Stimulated activated naive CD8-positive, alpha-beta T cell treated with anti-CD3 and anti-CD28 coated beads, Interleukin-15, amount 100 ng/mL, for 72 hours (primary cell): ENCODE measurements around the gene CNNM4.

Experiments
- ATAC-seq: fragments of 150-1000 bp; cut with Tn5 transposase; 2 replicates; pipeline ENCODE4 v1.10.0; 2021; ENCODE audit warnings: mild to moderate bottlenecking, moderate library complexity
- DNase-seq, 2 donors: peaks; one replicate each; pipeline ENCODE4 v3.0.0; 2021 to 2022
- H3K27ac Mint-ChIP-seq, 2 donors: one replicate each; pipeline ENCODE4 v1.8.0; 2022; ENCODE audit warnings: mild to moderate bottlenecking in 2 of 2, mixed read lengths in 2 of 2, moderate library complexity in 2 of 2
- H3K27me3 Mint-ChIP-seq: one replicate; pipeline ENCODE4 v1.8.0; 2022; ENCODE audit warnings: mixed read lengths
- H3K4me1 Mint-ChIP-seq: one replicate; pipeline ENCODE4 v1.8.0; 2022; ENCODE audit warnings: mild to moderate bottlenecking, mixed read lengths
- H3K4me3 Mint-ChIP-seq, 2 donors: one replicate each; pipeline ENCODE4 v1.8.0; 2022; ENCODE audit warnings: mild to moderate bottlenecking in 2 of 2, mixed read lengths in 2 of 2, moderate library complexity in 1 of 2
- H3K9me3 Mint-ChIP-seq, 2 donors: one replicate each; pipeline ENCODE4 v1.8.0; 2022; ENCODE audit warnings: mixed read lengths in 2 of 2

The CNNM4 gene

DNA sequence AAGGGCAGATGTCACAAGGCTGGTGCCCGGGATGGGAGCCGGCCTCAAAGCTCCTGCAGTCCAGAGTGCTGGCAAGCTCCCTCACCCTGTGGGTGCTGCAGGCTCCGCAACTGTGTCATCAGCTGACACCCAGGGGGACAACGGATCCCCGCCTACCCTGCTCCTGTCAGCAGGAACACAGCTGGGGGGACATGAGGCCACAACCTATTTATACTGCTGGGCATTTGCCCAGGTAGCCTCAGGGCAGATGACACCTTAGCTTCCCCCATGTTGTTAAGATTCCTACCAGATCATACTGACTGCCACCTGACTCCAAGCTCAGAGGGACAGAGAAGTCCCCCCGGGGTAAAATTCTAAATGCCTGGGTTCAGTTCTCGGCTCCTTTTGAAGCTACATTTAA is 81.9 kb downstream of the CNNM4 start:
- Mint-ChIP-seq H3K4me3 (no peak overlapping the region), H3K9me3 (no peaks in the 10 kb centered on the region), H3K4me1 (peaks cover 26% of the 10 kb centered on the region), H3K27me3 (no peaks in the 10 kb centered on the region), H3K27ac (peak overlapping the region in 1 of 2 donors; percentile 72)
- no peak for ATAC-seq
- DNase-seq, result no peak

DNA sequence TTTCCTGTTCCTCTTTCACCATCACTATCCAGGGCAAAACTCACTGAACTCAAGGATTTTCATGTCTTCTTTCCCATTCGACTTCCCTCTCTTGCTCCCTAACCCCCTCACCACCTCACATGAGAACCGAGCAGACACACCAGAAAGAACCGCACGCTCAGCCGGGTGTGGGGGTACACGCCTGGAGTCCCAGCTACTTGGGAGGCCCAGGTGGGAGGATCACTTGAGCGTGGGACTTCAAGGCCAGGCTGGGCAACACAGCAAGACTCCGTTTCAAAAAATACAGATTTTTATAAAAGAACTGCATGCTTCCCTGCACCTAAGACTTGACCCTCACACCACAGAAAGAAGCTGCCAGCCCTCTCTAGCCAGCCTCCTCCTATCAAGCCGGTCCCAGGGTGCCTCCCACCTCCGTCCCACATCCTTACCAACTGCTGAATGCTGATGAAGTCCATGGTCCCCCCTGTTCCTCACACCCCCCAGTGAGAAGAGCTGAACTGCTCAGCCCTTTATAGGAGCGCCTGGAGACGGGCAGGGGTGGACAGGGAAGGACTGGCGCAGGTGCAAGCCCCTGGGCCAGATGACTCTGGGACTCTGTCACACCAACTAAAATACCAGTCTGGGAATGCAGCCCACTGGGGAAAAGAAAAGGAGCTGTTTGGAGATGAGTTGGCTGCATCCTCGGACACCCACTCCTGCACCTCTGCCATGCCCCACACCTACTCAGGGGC is 83.0 kb downstream of the CNNM4 start, which contains the start of gene ANKRD23:
Gene ANKRD23, minus strand, starts transcription at position 484 of the 731 bp plus-strand sequence. Its CDS starts 29 bp downstream, at position 455.
- no peak for ATAC-seq
- no peak for DNase-seq
- Mint-ChIP-seq H3K27ac (peak within 1 kb of the TSS in 1 of 2 donors; percentile 50), H3K4me3 (no peak within 1 kb of the TSS), H3K4me1 (peaks cover 25% of the 10 kb centered on the region), H3K27me3 (no peaks in the 10 kb centered on the region), H3K9me3 (no peaks in the 10 kb centered on the region)

- Mint-ChIP-seq H3K9me3 (no peaks in the 10 kb centered on the region), H3K4me1 (peaks cover 18% of the 10 kb centered on the region), H3K27ac (peak overlapping the region in 1 of 2 donors; percentile 50), H3K27me3 (no peaks in the 10 kb centered on the region), H3K4me3 (no peak overlapping the region)
- no peak for ATAC-seq
- no peak for DNase-seq
Measured at GRCh38 chr2:96844405-96844808, 83.7 kb downstream of the CNNM4 start.

- Mint-ChIP-seq H3K27me3 (no peaks in the 10 kb centered on the region), H3K27ac (no peak overlapping the region), H3K9me3 (no peaks in the 10 kb centered on the region), H3K4me3 (no peak overlapping the region), H3K4me1 (no peaks in the 10 kb centered on the region)
- ATAC-seq (no peak), DNase-seq (no peak)
Measured at GRCh38 chr2:96846825-96847224, 86.1 kb downstream of the CNNM4 start.

DNA sequence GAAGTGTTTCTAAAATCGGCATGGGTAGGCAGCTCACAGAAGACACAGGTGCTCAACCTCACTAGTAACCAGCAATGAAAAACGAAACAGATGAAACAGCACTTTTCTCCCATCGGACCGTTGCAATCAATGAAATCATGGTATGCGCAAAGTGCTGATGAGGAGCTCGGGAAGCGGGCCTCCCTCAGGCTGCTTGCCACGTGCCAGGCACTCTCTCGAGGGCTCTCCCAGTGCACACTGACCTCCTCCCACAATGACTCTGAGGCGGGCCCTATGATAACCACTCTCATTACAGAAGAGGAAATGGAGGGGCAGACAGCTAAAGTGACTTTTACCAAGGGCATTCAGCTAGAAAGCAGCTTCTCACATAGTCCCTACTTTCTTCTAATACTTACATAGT is 86.9 kb downstream of the CNNM4 start:
- no peaks in the 10 kb centered on the region for H3K4me1 Mint-ChIP-seq
- H3K27me3 Mint-ChIP-seq, result no peaks in the 10 kb centered on the region
- H3K9me3 Mint-ChIP-seq, result no peaks in the 10 kb centered on the region
- H3K27ac Mint-ChIP-seq, result peak overlapping the region in 1 of 2 donors; percentile 27
- no peak for ATAC-seq
- no peak for DNase-seq
- H3K4me3 Mint-ChIP-seq, result no peak overlapping the region

GRCh38 chr2:96848264-96848663 is 87.6 kb downstream of the CNNM4 start:
- H3K9me3 Mint-ChIP-seq, result no peaks in the 10 kb centered on the region
- DNase-seq, result no peak
- H3K4me3 Mint-ChIP-seq, result no peak overlapping the region
- no peak overlapping the region for H3K27ac Mint-ChIP-seq
- ATAC-seq, result no peak
- H3K4me1 Mint-ChIP-seq, result no peaks in the 10 kb centered on the region
- H3K27me3 Mint-ChIP-seq, result no peaks in the 10 kb centered on the region

DNA sequence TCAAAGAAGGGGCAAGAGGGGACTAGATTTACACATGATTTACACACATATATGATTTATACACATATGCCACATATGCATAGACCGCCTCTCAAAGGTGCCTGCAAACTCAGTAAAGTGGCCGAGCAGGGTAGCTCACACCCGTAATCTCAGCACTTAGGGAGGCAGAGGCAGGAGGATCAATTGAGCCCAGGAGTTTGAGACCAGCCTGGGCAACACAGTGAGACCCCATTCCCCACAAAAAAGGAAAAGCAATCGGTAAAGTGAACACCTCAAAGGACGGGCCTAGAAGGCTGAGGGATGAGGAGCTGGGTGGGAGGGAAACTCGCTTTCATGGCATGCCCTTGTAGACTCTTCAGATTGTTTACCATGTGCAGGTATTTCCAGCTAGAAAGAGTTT is 92.0 kb downstream of the CNNM4 start:
- H3K27ac Mint-ChIP-seq, result peak overlapping the region in 1 of 2 donors; percentile 1
- H3K9me3 Mint-ChIP-seq, result no peaks in the 10 kb centered on the region
- DNase-seq, result no peak
- peaks cover 25% of the 10 kb centered on the region for H3K4me1 Mint-ChIP-seq
- no peak overlapping the region for H3K4me3 Mint-ChIP-seq
- H3K27me3 Mint-ChIP-seq, result no peaks in the 10 kb centered on the region
- no peak for ATAC-seq

DNA sequence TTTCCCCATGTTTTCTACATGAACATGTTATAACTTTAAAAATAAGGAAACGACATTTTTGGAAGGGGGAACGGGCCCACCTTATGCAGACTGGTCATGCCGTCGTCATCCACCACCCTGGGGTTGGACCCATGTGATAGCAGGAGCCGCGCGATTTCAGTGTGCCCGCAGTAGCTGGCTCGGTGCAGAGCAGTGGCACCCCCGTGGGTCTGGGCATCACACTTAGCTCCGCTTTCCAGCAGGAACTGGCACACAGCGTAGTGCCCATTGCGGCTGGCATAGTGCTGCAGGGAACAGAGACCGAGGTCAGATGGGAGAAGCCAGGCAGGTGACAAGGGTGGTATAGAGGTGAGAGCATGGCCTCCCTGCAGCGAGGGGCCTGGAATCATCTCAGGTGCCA is 92.6 kb downstream of the CNNM4 start:
- H3K27ac Mint-ChIP-seq, result no peak overlapping the region
- ATAC-seq, result no peak
- no peaks in the 10 kb centered on the region for H3K27me3 Mint-ChIP-seq
- H3K4me3 Mint-ChIP-seq, result no peak overlapping the region
- no peaks in the 10 kb centered on the region for H3K9me3 Mint-ChIP-seq
- no peak for DNase-seq
- H3K4me1 Mint-ChIP-seq, result peaks cover 28% of the 10 kb centered on the region

DNA sequence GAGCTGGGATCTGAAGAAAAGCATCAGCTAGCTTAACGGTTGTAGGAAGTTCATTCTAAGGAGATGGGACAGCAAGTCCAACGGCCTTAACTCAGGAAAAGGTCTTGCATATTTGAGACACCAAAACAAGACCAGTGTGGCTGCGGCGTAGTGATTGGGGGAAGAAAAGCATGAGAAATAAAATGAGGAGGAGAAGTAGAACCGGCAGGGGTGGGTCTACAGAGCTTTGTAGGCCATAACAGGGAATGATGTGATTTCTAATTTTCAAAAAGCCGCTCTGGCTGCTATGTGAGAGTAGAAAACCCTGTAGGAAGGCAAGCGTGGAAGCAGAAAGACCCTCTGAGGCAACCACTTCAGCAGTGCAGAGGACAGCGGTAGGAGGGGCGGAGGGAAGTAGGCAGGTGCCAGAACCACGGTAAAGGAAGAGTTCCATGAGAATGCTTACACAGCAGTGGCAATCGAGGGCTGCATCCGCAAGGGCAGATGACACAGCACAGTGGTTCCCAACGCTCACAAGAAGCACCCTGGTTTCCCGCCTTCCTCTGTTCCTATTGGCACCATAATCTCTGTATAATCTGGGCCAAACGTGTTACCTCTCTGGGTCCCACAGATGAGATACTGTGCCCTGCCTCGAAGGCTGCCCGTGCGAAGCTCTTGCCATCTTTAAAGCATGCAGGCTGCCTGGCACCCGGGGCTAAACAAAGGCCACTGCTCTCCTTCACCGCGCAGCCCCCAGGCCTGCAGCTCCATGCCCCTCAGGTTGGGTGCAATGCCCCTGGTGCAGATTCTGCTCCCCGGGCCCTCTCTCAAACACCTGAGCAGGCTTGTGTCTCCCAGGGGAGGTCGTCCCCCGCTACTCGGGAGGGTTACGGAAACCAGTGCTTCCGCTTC is 96.3 kb downstream of the CNNM4 start:
- ATAC-seq (peak; percentile 1), DNase-seq (peak in 1 of 2 donors; percentile 44)
- Mint-ChIP-seq H3K27me3 (no peaks in the 10 kb centered on the region), H3K27ac (peak overlapping the region; percentile 54 to 60), H3K4me1 (peaks cover 56% of the 10 kb centered on the region), H3K9me3 (no peaks in the 10 kb centered on the region), H3K4me3 (peak overlapping the region; percentile 85 to 99)

- no peaks in the 10 kb centered on the region for H3K9me3 Mint-ChIP-seq
- DNase-seq (peak; percentile 99), ATAC-seq (peak; percentile 91)
- H3K27me3 Mint-ChIP-seq, result no peaks in the 10 kb centered on the region
- peak within 1 kb of the TSS; percentile 85 to 99 for H3K4me3 Mint-ChIP-seq
- peak within 1 kb of the TSS; percentile 91 to 98 for H3K27ac Mint-ChIP-seq
- H3K4me1 Mint-ChIP-seq, result peaks cover 56% of the 10 kb centered on the region
Measured at GRCh38 chr2:96857667-96858372, 97.1 kb downstream of the CNNM4 start, which contains the start of gene ANKRD39. Gene ANKRD39, minus strand, starts transcription at chr2:96858016. Its CDS starts 29 bp downstream, at chr2:96857987.

DNA sequence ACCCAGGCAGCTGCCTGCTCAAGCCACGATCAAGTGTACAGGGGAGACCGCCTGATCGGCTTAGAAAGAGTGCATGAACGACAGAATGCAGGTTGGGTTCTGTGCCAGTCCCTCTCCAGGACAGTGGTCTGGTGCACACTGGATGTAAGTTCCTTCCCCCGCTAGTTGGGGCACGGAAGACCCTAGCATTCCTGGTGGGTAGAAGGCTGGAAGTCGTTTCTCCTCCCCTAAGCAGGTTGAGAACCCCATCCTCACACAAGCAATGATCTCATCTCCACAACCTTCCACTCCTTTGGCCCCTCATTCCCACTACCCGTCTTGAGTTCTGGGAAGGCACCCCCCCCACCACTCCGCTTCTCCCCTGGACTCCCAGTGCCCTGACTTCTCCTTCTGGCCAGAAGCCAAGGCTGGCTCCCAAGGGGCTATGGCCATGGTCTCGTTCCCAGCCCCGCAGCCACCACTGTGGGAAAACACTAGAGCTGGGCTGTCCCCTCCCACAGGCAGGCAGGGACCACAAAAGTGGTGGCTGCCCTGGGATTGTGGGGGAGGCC is 98.5 kb downstream of the CNNM4 start:
- peaks cover 56% of the 10 kb centered on the region for H3K4me1 Mint-ChIP-seq
- ATAC-seq, result no peak
- no peak for DNase-seq
- peak overlapping the region; percentile 85 to 99 for H3K4me3 Mint-ChIP-seq
- no peaks in the 10 kb centered on the region for H3K9me3 Mint-ChIP-seq
- no peaks in the 10 kb centered on the region for H3K27me3 Mint-ChIP-seq
- peak overlapping the region in 1 of 2 donors; percentile 72 for H3K27ac Mint-ChIP-seq

GRCh38 chr2:96859681-96860064 is 99.0 kb downstream of the CNNM4 start:
- Mint-ChIP-seq H3K27me3 (no peaks in the 10 kb centered on the region), H3K4me1 (peaks cover 56% of the 10 kb centered on the region), H3K9me3 (no peaks in the 10 kb centered on the region), H3K4me3 (no peak overlapping the region), H3K27ac (peak overlapping the region in 1 of 2 donors; percentile 16)
- DNase-seq, result no peak
- ATAC-seq, result no peak

DNA sequence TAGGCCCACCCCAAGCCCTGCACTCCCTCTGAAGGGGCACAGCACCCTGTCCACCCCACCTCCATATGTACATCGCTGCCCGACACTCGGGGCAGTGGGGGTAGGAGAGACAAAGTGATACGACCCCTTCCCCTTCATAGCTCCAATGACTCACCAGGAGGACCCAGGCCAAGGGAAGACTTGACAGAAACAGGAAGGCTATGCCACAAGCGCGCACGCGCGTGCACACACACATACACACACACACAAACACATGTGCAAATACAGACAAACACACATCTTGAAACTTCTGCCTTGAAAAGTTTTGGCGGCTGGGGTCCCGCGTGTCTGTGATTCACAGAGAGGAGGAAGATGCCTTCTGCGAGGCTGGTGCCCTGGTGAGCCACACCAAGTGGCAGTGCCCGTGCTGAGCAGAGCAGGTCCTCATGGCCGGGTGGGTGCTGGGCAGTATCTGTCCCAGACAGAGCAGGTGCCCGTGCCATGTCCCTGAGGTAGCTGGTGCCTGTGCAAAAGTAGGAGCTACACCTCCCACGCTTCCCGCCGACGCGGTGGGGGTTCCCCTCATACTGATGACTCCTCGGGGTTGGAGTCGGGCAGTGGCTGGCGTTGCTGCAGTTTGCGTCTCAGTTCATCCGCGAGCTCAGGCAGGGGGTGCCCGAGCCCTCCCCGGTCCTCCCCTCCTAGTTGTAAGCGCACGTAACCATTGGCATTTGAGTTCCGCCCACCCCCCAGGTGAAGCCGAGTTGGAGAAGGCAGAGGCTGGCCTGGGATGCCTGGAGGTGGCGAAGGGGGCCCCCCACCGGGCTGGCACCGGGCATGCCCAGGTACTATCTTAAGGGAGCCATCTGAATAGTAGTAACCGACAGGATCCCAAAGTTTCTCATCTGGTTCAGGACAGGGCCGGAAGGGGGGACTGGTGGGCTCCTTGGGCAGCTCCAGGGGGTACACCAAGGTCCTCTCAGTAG is 99.6 kb downstream of the CNNM4 start:
- H3K4me1 Mint-ChIP-seq, result peaks cover 49% of the 10 kb centered on the region
- no peak for DNase-seq
- no peaks in the 10 kb centered on the region for H3K27me3 Mint-ChIP-seq
- H3K4me3 Mint-ChIP-seq, result peak overlapping the region in 1 of 2 donors; percentile 28
- no peaks in the 10 kb centered on the region for H3K9me3 Mint-ChIP-seq
- ATAC-seq, result no peak
- H3K27ac Mint-ChIP-seq, result no peak overlapping the region

DNA sequence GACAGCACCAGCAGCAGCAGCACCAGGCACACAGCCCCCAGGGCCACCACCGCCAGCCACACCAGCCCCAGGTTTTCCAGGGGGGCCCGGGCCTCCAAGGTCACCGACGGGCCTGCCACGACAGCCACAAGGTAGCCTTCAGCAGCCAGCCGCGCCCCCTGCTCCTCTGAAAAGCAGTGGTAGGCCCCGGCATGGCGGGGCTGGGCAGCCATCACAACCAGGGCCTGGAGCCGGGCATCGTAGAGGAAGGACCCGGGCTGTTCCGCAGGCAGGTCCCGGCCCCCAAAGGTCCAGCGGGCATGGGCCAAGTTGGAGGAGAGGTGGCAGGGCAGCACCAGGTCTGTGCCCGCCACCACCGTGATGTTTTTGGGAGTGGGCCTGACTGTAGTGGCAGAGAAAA is 100.4 kb downstream of the CNNM4 start:
- Mint-ChIP-seq H3K27ac (no peak overlapping the region), H3K4me3 (no peak overlapping the region), H3K27me3 (no peaks in the 10 kb centered on the region), H3K9me3 (no peaks in the 10 kb centered on the region), H3K4me1 (peaks cover 52% of the 10 kb centered on the region)
- DNase-seq, result no peak
- no peak for ATAC-seq
